HepG2 (cell line): Measurements from ENCODE around the gene MRPL58. TPM values are rescaled to one million over a fixed set of nuclear protein-coding genes. Genes with fewer than 3 reads are reported as not detected.

Source experiments
- CAMTA2 ChIP-seq: sonication (generic); formaldehyde crosslinking; IDR thresholded peaks from 2 replicates; pipeline ENCODE4 v1.4.0; 2020; ENCODE audit warnings: mild to moderate bottlenecking, missing genetic modification reagents, borderline replicate concordance
- CEBPG ChIP-seq: IDR thresholded peaks from 2 replicates; pipeline ENCODE4 v1.6.1; 2016
- FOXO1 ChIP-seq: sonication (generic); formaldehyde crosslinking; IDR thresholded peaks from 2 replicates; pipeline ENCODE4 v1.4.0; 2020; ENCODE audit warnings: missing genetic modification reagents
- IRX3 ChIP-seq: sonication (generic); formaldehyde crosslinking; IDR thresholded peaks from 2 replicates; pipeline ENCODE4 v1.8.1; 2023; ENCODE audit warnings: mild to moderate bottlenecking, low read depth, missing genetic modification reagents, borderline replicate concordance
- MAZ ChIP-seq, 2 experiments: sonication (generic) in 1 of 2; formaldehyde crosslinking in 1 of 2; IDR thresholded peaks; 2 replicates each; pipeline versions ENCODE4 v1.5.0 to v1.6.1; 2012 to 2020; ENCODE audit warnings: low read depth in 2 of 2, mild to moderate bottlenecking in 2 of 2, borderline replicate concordance in 1 of 2, improper control_type of control experiment in 1 of 2, low read length in 1 of 2, missing genetic modification reagents in 1 of 2, moderate library complexity in 1 of 2
- MYNN ChIP-seq: sonication (generic); formaldehyde crosslinking; IDR thresholded peaks from 2 replicates; pipeline ENCODE4 v1.4.0; 2020; ENCODE audit warnings: mild to moderate bottlenecking, low read depth, missing genetic modification reagents
- NR3C1 ChIP-seq: sonication (generic); formaldehyde crosslinking; IDR thresholded peaks from 2 replicates; pipeline ENCODE4 v1.4.0; 2020; ENCODE audit warnings: missing genetic modification reagents
- PPARG ChIP-seq: conservative IDR thresholded peaks from 2 replicates; pipeline ENCODE4 v1.6.1; 2016; ENCODE audit warnings: missing biosample characterization, missing genetic modification reagents
- RARG ChIP-seq: sonication (generic); formaldehyde crosslinking; IDR thresholded peaks from 2 replicates; pipeline ENCODE4 v1.4.0; 2020; ENCODE audit warnings: low read depth, mild to moderate bottlenecking, missing genetic modification reagents
- RBFOX2 ChIP-seq: fragments of 200-400 bp; formaldehyde crosslinking; IDR thresholded peaks from 2 replicates; pipeline ENCODE4 v1.6.1; 2017; ENCODE audit warnings: low read depth, mild to moderate bottlenecking, low read length
- RXRA ChIP-seq: sonication (generic); formaldehyde crosslinking; IDR thresholded peaks from 2 replicates; pipeline ENCODE4 v1.5.1; 2020; ENCODE audit warnings: missing genetic modification reagents
- RXRB ChIP-seq: IDR thresholded peaks from 2 replicates; pipeline ENCODE4 v1.6.1; 2016; ENCODE audit warnings: borderline replicate concordance, missing genetic modification reagents, missing compliant biosample characterization
- SMARCE1 ChIP-seq: fragments of 450-650 bp; IDR thresholded peaks from 2 replicates; pipeline ENCODE4 v1.6.1; 2017; ENCODE audit warnings: borderline replicate concordance
- SNAI1 ChIP-seq: sonication (generic); formaldehyde crosslinking; IDR thresholded peaks from 2 replicates; pipeline ENCODE4 v1.5.0; 2020; ENCODE audit warnings: mild to moderate bottlenecking, missing genetic modification reagents, borderline replicate concordance
- SOX6 ChIP-seq, 2 experiments: fragments of 450-650 bp in 1 of 2; sonication (generic) in 1 of 2; formaldehyde crosslinking in 1 of 2; IDR thresholded peaks; 2 replicates each; pipeline versions ENCODE4 v1.4.0 to v1.6.1; 2017 to 2020; ENCODE audit warnings: antibody characterized with exemption in 1 of 2, mild to moderate bottlenecking in 1 of 2, missing genetic modification reagents in 1 of 2
- THAP11 ChIP-seq: IDR thresholded peaks from 2 replicates; pipeline ENCODE4 v1.6.1; 2016; ENCODE audit warnings: missing biosample characterization, missing genetic modification reagents
- YEATS2 ChIP-seq: sonication (generic); formaldehyde crosslinking; IDR thresholded peaks from 2 replicates; pipeline ENCODE4 v1.4.0; 2020; ENCODE audit warnings: missing genetic modification reagents, borderline replicate concordance
- ZBTB38 ChIP-seq: sonication (generic); formaldehyde crosslinking; IDR thresholded peaks from 2 replicates; pipeline ENCODE4 v1.5.1; 2020; ENCODE audit warnings: mild to moderate bottlenecking, missing genetic modification reagents
- ZBTB8A ChIP-seq: sonication (generic); formaldehyde crosslinking; IDR thresholded peaks from 2 replicates; pipeline ENCODE4 v1.4.0; 2020; ENCODE audit warnings: mild to moderate bottlenecking, low read depth, missing genetic modification reagents, borderline replicate concordance
- ZNF264 ChIP-seq: sonication (generic); formaldehyde crosslinking; IDR thresholded peaks from 2 replicates; pipeline ENCODE4 v1.4.0; 2020; ENCODE audit warnings: missing genetic modification reagents
- ZNF768 ChIP-seq: sonication (generic); formaldehyde crosslinking; IDR thresholded peaks from 2 replicates; pipeline ENCODE4 v1.4.0; 2020; ENCODE audit warnings: missing genetic modification reagents
- ZSCAN29 ChIP-seq: sonication (generic); formaldehyde crosslinking; conservative IDR thresholded peaks from 2 replicates; pipeline ENCODE4 v1.4.0; 2020; ENCODE audit warnings: mild to moderate bottlenecking, missing genetic modification reagents
- ZZZ3 ChIP-seq: sonication (generic); formaldehyde crosslinking; IDR thresholded peaks from 2 replicates; pipeline ENCODE4 v1.4.0; 2020; ENCODE audit warnings: missing genetic modification reagents, mild to moderate bottlenecking, borderline replicate concordance
- polyA plus RNA-seq, 8 experiments: library from polyadenylated mRNA; depleted of rRNA in 3 of 8; stranded (reverse) in 7 of 8; unstranded in 1 of 8; fragments of >200 nt; fragmentation: Illumina TruSeq in 4 of 8; extraction: Trizol in 4 of 8; gene quantifications; 2 replicates each; pipeline versions ENCODE4 v1.2.1 to v1.2.3, GENCODE V29; 2011 to 2016; ENCODE audit warnings: low read depth in 4 of 8, missing spikeins in 1 of 8, mixed read lengths in 1 of 8; ENCODE audit not compliant: insufficient read depth in 1 of 8
- total RNA-seq, 5 experiments: library from RNA; depleted of rRNA; stranded (reverse); fragments of >200 nt; fragmentation: Illumina TruSeq; extraction: Trizol; gene quantifications; 2 replicates each; pipeline ENCODE4 v1.2.3, GENCODE V29; 2016; ENCODE audit warnings: low read depth in 1 of 5
- TF ChIP-seq, protein P1 (sequence below): IDR thresholded peaks from 2 replicates; pipeline ENCODE4 v1.6.1; 2016; ENCODE audit warnings: control low read depth
- TF ChIP-seq, protein P2 (sequence below): sonication (generic); formaldehyde crosslinking; IDR thresholded peaks from 2 replicates; pipeline ENCODE4 v1.8.0; 2022; ENCODE audit warnings: missing genetic modification reagents, mild to moderate bottlenecking, moderate library complexity, borderline replicate concordance

Gene MRPL58
- total and polyA plus RNA-seq, 2 of the 13 experiments (the other 11 are each of a cell fraction or from before 2014, with no cell fraction given): 44.9 to 68.9 TPM

- peak; percentile 71 for TF ChIP-seq RXRB (CRISPR knock-in tag)
- no peak for TF ChIP-seq RXRA
- TF ChIP-seq, protein P1, sequence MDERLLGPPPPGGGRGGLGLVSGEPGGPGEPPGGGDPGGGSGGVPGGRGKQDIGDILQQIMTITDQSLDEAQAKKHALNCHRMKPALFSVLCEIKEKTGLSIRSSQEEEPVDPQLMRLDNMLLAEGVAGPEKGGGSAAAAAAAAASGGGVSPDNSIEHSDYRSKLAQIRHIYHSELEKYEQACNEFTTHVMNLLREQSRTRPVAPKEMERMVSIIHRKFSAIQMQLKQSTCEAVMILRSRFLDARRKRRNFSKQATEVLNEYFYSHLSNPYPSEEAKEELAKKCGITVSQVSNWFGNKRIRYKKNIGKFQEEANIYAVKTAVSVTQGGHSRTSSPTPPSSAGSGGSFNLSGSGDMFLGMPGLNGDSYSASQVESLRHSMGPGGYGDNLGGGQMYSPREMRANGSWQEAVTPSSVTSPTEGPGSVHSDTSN: no peak
- TF ChIP-seq ZZZ3 (CRISPR knock-in tag): peak; percentile 74; the same call in 1 of the 2 replicates
- TF ChIP-seq PPARG: 0 out of 2 replicates have a peak, but pooled peaks have one; percentile 17
- TF ChIP-seq RARG (CRISPR knock-in tag): peak; percentile 83; the same call in 1 of the 2 replicates
- TF ChIP-seq CAMTA2 (CRISPR knock-in tag): peak; percentile 95; the same call in 1 of the 2 replicates
- TF ChIP-seq, protein P2, sequence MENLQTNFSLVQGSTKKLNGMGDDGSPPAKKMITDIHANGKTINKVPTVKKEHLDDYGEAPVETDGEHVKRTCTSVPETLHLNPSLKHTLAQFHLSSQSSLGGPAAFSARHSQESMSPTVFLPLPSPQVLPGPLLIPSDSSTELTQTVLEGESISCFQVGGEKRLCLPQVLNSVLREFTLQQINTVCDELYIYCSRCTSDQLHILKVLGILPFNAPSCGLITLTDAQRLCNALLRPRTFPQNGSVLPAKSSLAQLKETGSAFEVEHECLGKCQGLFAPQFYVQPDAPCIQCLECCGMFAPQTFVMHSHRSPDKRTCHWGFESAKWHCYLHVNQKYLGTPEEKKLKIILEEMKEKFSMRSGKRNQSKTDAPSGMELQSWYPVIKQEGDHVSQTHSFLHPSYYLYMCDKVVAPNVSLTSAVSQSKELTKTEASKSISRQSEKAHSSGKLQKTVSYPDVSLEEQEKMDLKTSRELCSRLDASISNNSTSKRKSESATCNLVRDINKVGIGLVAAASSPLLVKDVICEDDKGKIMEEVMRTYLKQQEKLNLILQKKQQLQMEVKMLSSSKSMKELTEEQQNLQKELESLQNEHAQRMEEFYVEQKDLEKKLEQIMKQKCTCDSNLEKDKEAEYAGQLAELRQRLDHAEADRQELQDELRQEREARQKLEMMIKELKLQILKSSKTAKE (CRISPR knock-in tag): no peak
- peak; percentile 76 for TF ChIP-seq MAZ (IDR thresholded peaks at IDR 0.05; ENCODE audit: borderline replicate concordance, low read depth, low read length)
- TF ChIP-seq MAZ (CRISPR knock-in tag; IDR thresholded peaks at IDR 0.05; ENCODE audit: low read depth): peak; percentile 99
- peak; percentile 20; the same call in 1 of the 2 replicates for TF ChIP-seq FOXO1 (CRISPR knock-in tag)
- TF ChIP-seq SOX6 (IDR thresholded peaks at IDR 0.05): no peak
- TF ChIP-seq SOX6 (CRISPR knock-in tag; IDR thresholded peaks at IDR 0.05): peak; percentile 55
- TF ChIP-seq RBFOX2: peak; percentile 94
- 0 out of 2 replicates have a peak, but pooled peaks have one; percentile 9 for TF ChIP-seq CEBPG (CRISPR knock-in tag)
- no peak for TF ChIP-seq NR3C1 (CRISPR knock-in tag)
- TF ChIP-seq IRX3: no peak
- no peak for TF ChIP-seq SMARCE1
- TF ChIP-seq ZBTB8A: no peak
- TF ChIP-seq MYNN: peak; percentile 11; the same call in 1 of the 2 replicates
- TF ChIP-seq ZSCAN29 (CRISPR knock-in tag): peak; percentile 95
- TF ChIP-seq ZBTB38 (CRISPR knock-in tag): peak; percentile 94; the same call in 1 of the 2 replicates
- TF ChIP-seq YEATS2 (CRISPR knock-in tag): peak; percentile 73; the same call in 1 of the 2 replicates
- TF ChIP-seq ZNF768: peak; percentile 74
- TF ChIP-seq SNAI1: no peak
- peak; percentile 84 for TF ChIP-seq THAP11
- TF ChIP-seq ZNF264: no peak; the same call in none of the 2 replicates
These were observed 30.3 kb upstream of the MRPL58 start (continued) for GRCh38 chr17:74981979-74982662.
